ENCODE measurements around the gene IQCM. TPM values are rescaled to one million over a fixed set of nuclear protein-coding genes. Genes with fewer than 3 reads are reported as not detected.
"Not testable (repeated sequence)": the region's sequence is repeated elsewhere in the genome, so short reads cannot be mapped to it uniquely, and the experiment has no call there.

IQCM gene
- total and polyA plus RNA-seq, 11 donors, result not detected

DNA sequence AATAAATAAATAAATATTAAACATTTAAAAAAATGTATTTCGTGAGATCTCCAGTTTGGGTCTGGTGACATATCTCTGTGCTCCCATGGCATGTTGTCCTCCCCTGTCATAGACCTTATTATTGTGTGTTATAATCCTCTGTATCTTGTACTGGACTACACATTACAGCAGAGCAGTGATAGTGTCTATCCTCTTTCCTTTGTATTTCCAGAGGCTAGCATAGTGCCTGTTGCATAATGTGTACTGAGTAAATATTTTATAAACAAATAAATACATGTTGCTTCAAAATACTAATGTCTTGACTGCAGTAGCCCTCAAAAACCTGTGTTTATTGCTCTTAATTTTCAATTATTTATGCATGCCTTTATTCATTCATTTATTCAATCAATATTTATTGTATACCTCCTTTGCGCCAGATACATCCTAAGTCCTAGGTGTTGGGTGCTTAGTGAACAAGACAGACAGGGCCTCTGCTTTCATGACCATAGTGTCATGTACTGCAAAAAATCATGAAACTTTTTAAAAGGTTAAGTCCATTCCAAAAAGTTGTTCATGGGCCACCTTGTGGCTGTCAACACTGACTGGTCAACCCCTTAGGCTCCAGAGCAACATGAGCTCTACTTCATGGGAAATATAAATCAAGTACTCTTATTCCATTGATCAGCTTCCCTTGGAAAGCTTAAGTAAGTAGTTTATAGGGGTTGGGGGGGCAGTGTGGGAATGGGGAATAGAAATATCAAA is 303.9 kb downstream of the IQCM start:
- Histone ChIP-seq H3K4me3 (no peak overlapping the region), H3K9me3 (no peaks in the 10 kb centered on the region), H3K4me1 (peaks cover 0 to 12% (median 0%) of the 10 kb centered on the region in 12 donors), H3K27me3 (no peaks in the 10 kb centered on the region), H3K36me3 (no peaks in the 10 kb centered on the region), H3K27ac (no peak overlapping the region)
- DNase-seq (no peak), ATAC-seq (no peak)
- WGBS, 4 donors, result 94 to 99% (median 97%) methylated on average over 2 of the region's 2 CpGs
- TF ChIP-seq, protein P1, sequence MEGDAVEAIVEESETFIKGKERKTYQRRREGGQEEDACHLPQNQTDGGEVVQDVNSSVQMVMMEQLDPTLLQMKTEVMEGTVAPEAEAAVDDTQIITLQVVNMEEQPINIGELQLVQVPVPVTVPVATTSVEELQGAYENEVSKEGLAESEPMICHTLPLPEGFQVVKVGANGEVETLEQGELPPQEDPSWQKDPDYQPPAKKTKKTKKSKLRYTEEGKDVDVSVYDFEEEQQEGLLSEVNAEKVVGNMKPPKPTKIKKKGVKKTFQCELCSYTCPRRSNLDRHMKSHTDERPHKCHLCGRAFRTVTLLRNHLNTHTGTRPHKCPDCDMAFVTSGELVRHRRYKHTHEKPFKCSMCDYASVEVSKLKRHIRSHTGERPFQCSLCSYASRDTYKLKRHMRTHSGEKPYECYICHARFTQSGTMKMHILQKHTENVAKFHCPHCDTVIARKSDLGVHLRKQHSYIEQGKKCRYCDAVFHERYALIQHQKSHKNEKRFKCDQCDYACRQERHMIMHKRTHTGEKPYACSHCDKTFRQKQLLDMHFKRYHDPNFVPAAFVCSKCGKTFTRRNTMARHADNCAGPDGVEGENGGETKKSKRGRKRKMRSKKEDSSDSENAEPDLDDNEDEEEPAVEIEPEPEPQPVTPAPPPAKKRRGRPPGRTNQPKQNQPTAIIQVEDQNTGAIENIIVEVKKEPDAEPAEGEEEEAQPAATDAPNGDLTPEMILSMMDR (IDR thresholded peaks at IDR 0.05), result no peak
- no peak for TF ChIP-seq POLR2A (IDR thresholded peaks at IDR 0.05)
- intact Hi-C loops (cut with DNase I), result no loop called here

DNA sequence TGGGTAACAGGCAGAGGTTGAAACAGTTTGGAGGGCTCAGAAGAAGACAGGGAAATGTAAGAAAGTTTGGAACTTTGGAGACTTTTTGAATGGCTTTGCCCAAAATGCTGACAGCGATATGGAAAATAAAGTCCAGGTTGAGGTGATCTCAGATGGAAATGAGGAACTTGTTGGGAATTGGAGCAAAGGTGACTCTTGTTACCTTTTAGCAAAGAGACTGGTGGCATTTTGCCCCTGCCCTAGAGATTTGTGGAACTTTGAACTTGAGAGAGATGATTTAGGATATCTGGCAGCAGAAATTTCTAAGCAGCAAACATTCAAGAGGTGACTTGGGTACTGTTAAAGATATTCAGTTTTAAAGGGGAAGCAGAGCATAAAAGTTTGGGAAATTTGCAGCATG is 308.3 kb downstream of the IQCM start:
- ATAC-seq; H3K4me1 ChIP-seq; intact Hi-C loops (cut with DNase I); H3K36me3 ChIP-seq; H3K27ac ChIP-seq; H3K9me3 ChIP-seq; H3K4me3 ChIP-seq; H3K27me3 ChIP-seq; DNase-seq: not testable (repeated sequence)
- 92 to 96% (median 94%) methylated on average over 1 of the region's 1 CpG for WGBS, 4 donors

DNA sequence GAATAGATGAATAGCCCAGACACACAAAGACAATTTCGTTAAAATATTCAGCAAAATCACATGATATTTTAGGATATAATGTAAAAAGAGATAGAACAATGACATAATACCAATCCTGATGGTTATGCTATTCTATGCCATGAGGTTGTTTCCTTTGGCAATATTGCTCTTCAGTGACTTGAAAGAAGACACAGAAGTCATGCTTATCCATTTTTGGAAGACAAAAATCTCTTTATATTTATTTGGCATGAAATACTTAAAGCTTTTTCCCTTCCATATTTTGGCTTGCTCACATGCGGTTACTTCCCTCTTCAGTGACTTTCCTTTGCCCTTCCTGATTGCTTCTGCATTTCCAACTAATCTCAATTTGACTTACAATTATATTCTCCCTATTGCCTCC is 314.8 kb downstream of the IQCM start:
- DNase-seq (no peak), ATAC-seq (no peak)
- intact Hi-C loops (cut with DNase I), result no loop called here
- H3K4me3 ChIP-seq, result no peak overlapping the region
- no peaks in the 10 kb centered on the region for H3K36me3 ChIP-seq
- H3K4me1 ChIP-seq, result no peaks in the 10 kb centered on the region
- H3K9me3 ChIP-seq, result no peaks in the 10 kb centered on the region
- no peak overlapping the region for H3K27ac ChIP-seq
- no peaks in the 10 kb centered on the region for H3K27me3 ChIP-seq
- TF ChIP-seq, protein P1 (IDR thresholded peaks at IDR 0.05), result no peak
- no peak for TF ChIP-seq POLR2A (IDR thresholded peaks at IDR 0.05)
- WGBS, 4 donors, result 56 to 67% (median 60%) methylated on average over 2 of the region's 2 CpGs

DNA sequence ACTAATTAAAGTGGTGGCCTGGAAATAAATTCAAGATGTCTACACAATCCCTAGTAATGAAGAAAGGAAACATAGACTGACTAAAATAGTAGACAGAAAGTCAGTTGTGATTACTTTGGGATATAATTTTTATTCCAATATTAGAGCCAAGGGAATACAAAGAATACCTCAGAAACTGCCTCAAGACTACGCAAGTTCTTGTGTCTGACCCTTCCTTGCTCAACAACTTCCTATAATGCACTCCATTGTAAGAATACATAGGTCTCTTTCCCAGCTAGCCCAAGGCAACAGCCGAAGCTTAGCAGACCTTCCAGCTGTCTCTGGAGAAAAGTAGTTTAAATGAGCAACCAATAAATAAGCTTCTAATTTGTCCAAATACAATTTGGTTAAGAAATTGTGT is 315.9 kb downstream of the IQCM start:
- no peaks in the 10 kb centered on the region for H3K36me3 ChIP-seq
- 70 to 80% (median 78%) methylated on average over 2 of the region's 2 CpGs for WGBS, 4 donors
- no peaks in the 10 kb centered on the region for H3K9me3 ChIP-seq
- DNase-seq (no peak), ATAC-seq (no peak)
- H3K27me3 ChIP-seq, result no peaks in the 10 kb centered on the region
- H3K4me1 ChIP-seq, result no peaks in the 10 kb centered on the region
- intact Hi-C loops (cut with DNase I), result no loop called here
- TF ChIP-seq, protein P1 (IDR thresholded peaks at IDR 0.05), result no peak
- TF ChIP-seq POLR2A (IDR thresholded peaks at IDR 0.05), result no peak
- H3K27ac ChIP-seq, result no peak overlapping the region
- no peak overlapping the region for H3K4me3 ChIP-seq

DNA sequence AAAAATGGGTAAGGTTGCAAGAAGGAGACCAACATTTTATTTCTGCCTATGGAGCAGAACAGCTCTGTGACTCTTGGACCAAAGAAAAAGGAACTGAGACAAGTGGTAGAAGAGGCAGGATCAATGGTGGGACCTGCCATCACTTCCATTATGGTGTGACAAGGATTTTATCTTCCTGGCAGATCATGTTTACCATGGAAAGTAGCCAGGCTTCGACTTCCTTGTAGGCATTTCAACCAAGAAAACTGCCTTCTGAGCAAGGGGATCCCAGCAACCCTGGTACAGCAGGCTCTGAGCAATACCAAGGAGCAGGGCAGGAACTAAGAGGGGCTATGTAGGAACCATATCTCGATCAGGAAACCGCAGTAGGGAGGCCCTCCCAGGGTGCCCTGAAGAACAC is 317.4 kb downstream of the IQCM start:
- Histone ChIP-seq H3K27ac (no peak overlapping the region), H3K9me3 (no peaks in the 10 kb centered on the region), H3K36me3 (no peaks in the 10 kb centered on the region), H3K4me1 (no peaks in the 10 kb centered on the region), H3K27me3 (no peaks in the 10 kb centered on the region), H3K4me3 (no peak overlapping the region)
- DNase-seq (no peak), ATAC-seq (no peak)
- 56 to 72% (median 65%) methylated on average over 3 of the region's 3 CpGs for WGBS, 4 donors
- no peak for TF ChIP-seq POLR2A (IDR thresholded peaks at IDR 0.05)
- TF ChIP-seq, protein P1 (IDR thresholded peaks at IDR 0.05), result no peak
- intact Hi-C loops (cut with DNase I), result no loop called here

All from heart left ventricle (tissue), 16 donors.